Memory B cell (primary cell): ENCODE measurements around the gene FAM193B.

ENCODE experiments used
- ATAC-seq: fragments of 150-1000 bp; cut with Tn5 transposase; 2 replicates; pipeline ENCODE4 v1.10.0; 2021; ENCODE audit warnings: low read depth, mild to moderate bottlenecking, moderate library complexity
- DNase-seq, 2 donors: peaks; one replicate each; pipeline ENCODE4 v3.0.0; 2022; ENCODE audit warnings: low spot score in 2 of 2
- H3K27ac Mint-ChIP-seq: one replicate; pipeline ENCODE4 v1.8.0; 2022; ENCODE audit warnings: mild to moderate bottlenecking, moderate library complexity, mixed read lengths
- H3K27me3 Mint-ChIP-seq: one replicate; pipeline ENCODE4 v1.8.0; 2022; ENCODE audit warnings: mixed read lengths
- H3K36me3 Mint-ChIP-seq: one replicate; pipeline ENCODE4 v1.8.0; 2022; ENCODE audit warnings: mild to moderate bottlenecking, mixed read lengths
- H3K4me1 Mint-ChIP-seq: one replicate; pipeline ENCODE4 v1.8.0; 2022; ENCODE audit warnings: mixed read lengths
- H3K4me3 Mint-ChIP-seq: one replicate; pipeline ENCODE4 v1.8.0; 2022; ENCODE audit warnings: mild to moderate bottlenecking, moderate library complexity, mixed read lengths
- H3K9me3 Mint-ChIP-seq: one replicate; pipeline ENCODE4 v1.8.0; 2022; ENCODE audit warnings: mixed read lengths

The FAM193B gene

DNA sequence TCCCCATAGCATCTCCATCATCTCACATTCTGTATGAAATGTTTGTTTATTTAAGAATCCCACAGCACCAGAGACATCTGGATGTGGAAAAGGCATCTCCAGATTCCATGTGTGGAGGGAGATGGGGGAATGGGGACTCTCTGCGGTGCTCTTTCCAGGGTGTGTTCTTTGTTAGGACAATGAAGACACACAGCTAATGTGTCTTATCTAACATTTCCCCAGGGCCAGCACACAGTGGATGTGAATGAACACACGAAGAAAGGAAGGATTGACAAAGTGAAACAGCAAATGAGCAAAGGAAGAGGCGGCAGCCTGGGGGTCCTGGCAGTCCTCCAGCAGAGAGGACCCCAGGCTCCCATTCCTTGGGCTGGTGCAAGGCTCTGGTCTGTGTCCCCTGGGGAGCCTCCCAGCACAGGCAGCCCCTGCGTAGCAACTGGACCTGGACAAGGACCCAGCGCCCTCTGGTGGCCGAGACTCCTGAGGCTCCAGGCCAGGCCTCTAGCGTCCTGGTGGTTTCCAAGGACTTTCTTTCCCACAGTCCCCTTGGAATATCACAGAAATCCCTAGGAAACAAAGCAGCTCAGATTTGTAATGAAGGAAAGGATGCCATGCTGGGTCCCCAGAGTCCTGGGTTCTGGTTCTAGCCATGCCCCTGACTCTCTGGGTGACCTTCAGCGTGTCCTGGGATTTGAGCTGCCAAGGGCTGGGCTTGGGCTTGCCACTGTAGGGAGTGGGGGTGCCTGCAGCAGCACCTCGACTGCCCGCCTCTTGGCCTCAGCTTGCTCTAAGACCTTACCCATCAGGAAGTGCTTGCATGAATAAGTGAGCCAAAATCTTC is 53.5 kb downstream of the FAM193B start:
- DNase-seq, result peak; percentile 76 to 85
- H3K4me1 Mint-ChIP-seq, result peaks cover 32% of the 10 kb centered on the region
- no peak overlapping the region for H3K4me3 Mint-ChIP-seq
- H3K36me3 Mint-ChIP-seq, result peaks cover 5% of the 10 kb centered on the region
- peaks cover 1% of the 10 kb centered on the region for H3K27me3 Mint-ChIP-seq
- no peak overlapping the region for H3K27ac Mint-ChIP-seq
- no peaks in the 10 kb centered on the region for H3K9me3 Mint-ChIP-seq
- ATAC-seq, result peak; percentile 22

- DNase-seq, result no peak
- H3K4me1 Mint-ChIP-seq, result peaks cover 33% of the 10 kb centered on the region
- no peak for ATAC-seq
- peaks cover 1% of the 10 kb centered on the region for H3K27me3 Mint-ChIP-seq
- H3K27ac Mint-ChIP-seq, result no peak overlapping the region
- peak overlapping the region; percentile 39 for H3K4me3 Mint-ChIP-seq
- H3K9me3 Mint-ChIP-seq, result no peaks in the 10 kb centered on the region
- H3K36me3 Mint-ChIP-seq, result peaks cover 5% of the 10 kb centered on the region
Observed at GRCh38 chr5:177499842-177500241, 54.5 kb downstream of the FAM193B start.

GRCh38 chr5:177498013-177498787 is 56.2 kb downstream of the FAM193B start:
- DNase-seq (no peak), ATAC-seq (no peak)
- Mint-ChIP-seq H3K9me3 (no peaks in the 10 kb centered on the region), H3K4me3 (peak overlapping the region; percentile 87), H3K27me3 (peaks cover 1% of the 10 kb centered on the region), H3K36me3 (peaks cover 5% of the 10 kb centered on the region), H3K27ac (peak overlapping the region; percentile 69), H3K4me1 (peaks cover 42% of the 10 kb centered on the region)

- Mint-ChIP-seq H3K36me3 (peaks cover 7% of the 10 kb centered on the region), H3K9me3 (no peaks in the 10 kb centered on the region), H3K4me1 (peaks cover 42% of the 10 kb centered on the region), H3K27me3 (peaks cover 1% of the 10 kb centered on the region), H3K27ac (peak within 1 kb of the TSS; percentile 69), H3K4me3 (peak within 1 kb of the TSS; percentile 87)
- DNase-seq (peak; percentile 94 to 95), ATAC-seq (peak; percentile 82)
Observed at GRCh38 chr5:177497292-177498012, 56.9 kb downstream of the FAM193B start, which contains the start of gene PDLIM7. PDLIM7 (minus strand) TSS chr5:177497604; CDS start chr5:177496512, 1,092 bp downstream.

DNA sequence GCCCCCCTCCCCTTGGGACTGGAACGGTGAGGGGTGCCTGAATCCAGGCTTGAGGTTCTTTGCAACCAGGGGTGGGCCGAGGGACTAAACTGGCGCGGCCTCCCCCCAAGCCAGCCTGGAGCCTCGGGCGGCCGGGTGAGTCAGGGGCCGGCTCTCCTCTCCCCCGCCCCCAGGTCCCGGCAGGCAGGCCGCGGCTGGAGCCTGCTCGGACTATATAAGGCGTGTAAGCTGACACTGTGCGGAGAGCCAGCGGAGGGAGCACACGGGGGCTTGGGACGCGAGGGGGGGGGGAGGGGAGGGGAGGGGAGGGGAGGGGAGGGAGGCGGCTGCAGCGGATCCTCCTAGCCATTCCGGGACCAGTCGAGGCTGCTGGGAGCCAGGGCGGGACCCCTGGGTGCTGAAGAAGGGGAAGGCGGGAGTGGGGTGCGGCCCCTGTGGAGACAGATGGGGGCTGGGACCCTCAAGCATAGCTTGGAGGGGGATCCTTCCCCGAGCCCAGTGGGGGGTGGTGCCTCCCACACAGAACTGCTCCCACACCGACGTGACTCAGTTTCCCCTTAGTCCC is 57.6 kb downstream of the FAM193B start:
- no peak for ATAC-seq
- no peaks in the 10 kb centered on the region for H3K9me3 Mint-ChIP-seq
- no peak overlapping the region for H3K27ac Mint-ChIP-seq
- peaks cover 6% of the 10 kb centered on the region for H3K36me3 Mint-ChIP-seq
- peak overlapping the region; percentile 87 for H3K4me3 Mint-ChIP-seq
- DNase-seq, result no peak
- H3K4me1 Mint-ChIP-seq, result peaks cover 36% of the 10 kb centered on the region
- peaks cover 1% of the 10 kb centered on the region for H3K27me3 Mint-ChIP-seq

- Mint-ChIP-seq H3K36me3 (peaks cover 8% of the 10 kb centered on the region), H3K27me3 (peaks cover 1% of the 10 kb centered on the region), H3K27ac (peak overlapping the region; percentile 30), H3K4me3 (peak overlapping the region; percentile 87), H3K9me3 (no peaks in the 10 kb centered on the region), H3K4me1 (peaks cover 34% of the 10 kb centered on the region)
- no peak for ATAC-seq
- DNase-seq, result no peak
Observed at GRCh38 chr5:177496070-177496726, 58.2 kb downstream of the FAM193B start.

DNA sequence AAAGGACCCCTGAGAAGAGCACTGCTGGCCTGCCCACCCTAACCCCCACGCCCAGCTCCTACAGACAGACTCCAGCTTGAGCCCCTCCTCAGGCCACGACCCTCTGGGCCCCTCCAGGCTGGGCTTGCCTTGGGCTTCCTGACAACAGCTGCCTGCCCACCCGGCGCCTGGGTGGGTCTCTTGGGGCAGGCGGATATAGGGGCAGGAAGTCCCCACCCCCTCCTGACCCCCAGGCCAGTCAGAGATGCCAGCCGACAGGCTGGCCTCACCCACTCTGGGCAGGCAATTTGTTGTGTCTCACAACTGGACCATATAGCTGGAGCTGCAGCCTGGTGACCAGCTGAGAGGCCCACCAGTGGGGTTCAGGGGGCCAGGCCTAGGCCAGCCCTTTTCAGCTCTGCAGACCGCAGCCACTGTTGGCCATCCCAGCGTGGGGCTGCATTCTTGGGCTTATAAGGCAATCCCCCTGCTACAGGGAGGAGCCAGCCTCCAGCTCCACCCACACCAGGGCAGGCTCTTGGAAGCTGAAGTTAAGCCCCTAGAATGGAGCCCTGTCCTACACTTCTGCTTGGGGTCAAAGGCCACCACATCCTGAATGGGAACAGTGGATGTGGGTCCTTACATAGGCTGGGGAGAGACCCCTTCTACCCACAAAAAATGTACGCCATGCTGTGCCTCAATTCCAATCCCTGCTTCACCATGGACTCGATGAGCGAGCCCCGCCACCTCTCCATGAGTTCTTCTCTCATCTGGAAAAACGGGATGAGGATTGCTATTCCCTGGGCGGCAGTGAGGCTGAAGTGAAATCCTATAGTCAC is 58.9 kb downstream of the FAM193B start:
- Mint-ChIP-seq H3K4me3 (peak overlapping the region; percentile 87), H3K27ac (no peak overlapping the region), H3K27me3 (peaks cover 1% of the 10 kb centered on the region), H3K36me3 (peaks cover 14% of the 10 kb centered on the region), H3K9me3 (no peaks in the 10 kb centered on the region), H3K4me1 (peaks cover 36% of the 10 kb centered on the region)
- DNase-seq (no peak), ATAC-seq (no peak)

GRCh38 chr5:177494346-177495195 is 59.8 kb downstream of the FAM193B start:
- peaks cover 18% of the 10 kb centered on the region for H3K36me3 Mint-ChIP-seq
- H3K27me3 Mint-ChIP-seq, result peaks cover 1% of the 10 kb centered on the region
- H3K4me3 Mint-ChIP-seq, result peak overlapping the region; percentile 25
- H3K9me3 Mint-ChIP-seq, result no peaks in the 10 kb centered on the region
- peaks cover 40% of the 10 kb centered on the region for H3K4me1 Mint-ChIP-seq
- peak; percentile 61 for ATAC-seq
- peak in 1 of 2 donors; percentile 50 for DNase-seq
- H3K27ac Mint-ChIP-seq, result peak overlapping the region; percentile 77

GRCh38 chr5:177493795-177494345 is 60.5 kb downstream of the FAM193B start:
- Mint-ChIP-seq H3K4me3 (peak overlapping the region; percentile 25), H3K36me3 (peaks cover 18% of the 10 kb centered on the region), H3K4me1 (peaks cover 40% of the 10 kb centered on the region), H3K27ac (peak overlapping the region; percentile 77), H3K27me3 (peaks cover 1% of the 10 kb centered on the region), H3K9me3 (no peaks in the 10 kb centered on the region)
- no peak for ATAC-seq
- DNase-seq, result no peak

GRCh38 chr5:177492841-177493240 is 61.5 kb downstream of the FAM193B start:
- H3K27me3 Mint-ChIP-seq, result no peaks in the 10 kb centered on the region
- ATAC-seq (no peak), DNase-seq (no peak)
- H3K4me3 Mint-ChIP-seq, result no peak overlapping the region
- H3K9me3 Mint-ChIP-seq, result no peaks in the 10 kb centered on the region
- H3K36me3 Mint-ChIP-seq, result peaks cover 21% of the 10 kb centered on the region
- peaks cover 33% of the 10 kb centered on the region for H3K4me1 Mint-ChIP-seq
- H3K27ac Mint-ChIP-seq, result no peak overlapping the region

DNA sequence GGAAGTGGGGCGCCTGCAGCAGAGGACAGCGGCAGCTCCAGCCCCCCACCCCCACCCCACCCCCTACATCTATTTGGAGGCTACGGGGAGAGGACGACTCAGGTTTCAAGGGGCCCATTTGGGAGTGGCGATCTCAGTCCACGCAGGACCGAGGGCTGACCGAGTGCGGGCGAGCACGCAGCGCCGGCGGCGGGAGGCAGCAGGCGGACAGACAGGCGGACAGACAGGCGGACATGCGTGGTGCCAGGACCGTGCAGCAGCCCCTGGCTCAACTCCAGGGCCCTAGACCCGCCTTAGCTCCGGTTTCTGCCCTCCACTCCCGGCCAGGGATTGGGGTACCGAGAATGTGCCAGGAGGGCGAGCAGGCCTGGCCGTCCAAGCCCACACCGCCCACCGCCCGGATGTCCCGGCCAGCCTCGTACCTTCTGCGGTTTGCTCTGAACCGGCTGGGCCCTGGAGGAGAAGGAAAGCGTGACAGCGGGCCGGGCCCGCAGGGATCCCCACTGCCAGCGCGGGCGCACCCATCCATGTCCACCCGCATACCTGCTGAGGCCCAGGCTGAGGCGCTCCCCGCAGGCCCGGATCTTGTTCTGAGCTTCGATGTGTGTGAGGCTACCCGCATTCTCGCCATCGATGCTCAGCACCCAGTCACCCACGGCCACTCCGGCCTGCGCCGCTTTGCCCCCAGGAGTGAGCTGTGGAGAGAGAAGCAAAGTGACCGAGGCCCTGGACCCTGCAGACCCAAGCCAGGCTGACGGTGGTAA is 62.2 kb downstream of the FAM193B start:
- Mint-ChIP-seq H3K36me3 (peaks cover 21% of the 10 kb centered on the region), H3K9me3 (no peaks in the 10 kb centered on the region), H3K4me3 (no peak overlapping the region), H3K27ac (no peak overlapping the region), H3K4me1 (peaks cover 33% of the 10 kb centered on the region), H3K27me3 (no peaks in the 10 kb centered on the region)
- DNase-seq, result no peak
- no peak for ATAC-seq
